ENCODE results near the gene MAML2. TPM values are rescaled to one million over a fixed set of nuclear protein-coding genes. Genes with fewer than 3 reads are reported as not detected.

The MAML2 gene
- total RNA-seq, 2 experiments from 2014 or later, result 23.9 to 37.1 TPM

GRCh38 chr11:96318399-96318798 lies 24.6 kb downstream of the MAML2 start:
- Mint-ChIP-seq H3K4me1 (peaks cover 93% of the 10 kb centered on the region), H3K4me3 (no peak overlapping the region), H3K27ac (peak overlapping the region; percentile 56), H3K9me3 (ENCODE audit: low read depth) (no peaks in the 10 kb centered on the region), H3K36me3 (ENCODE audit: low read depth) (peaks cover 59% of the 10 kb centered on the region), H3K27me3 (no peaks in the 10 kb centered on the region)
- CTCF ChIA-PET, result interaction anchor here (0.6 to 1.7 kb wide), 6 partner anchors 12 to 55 kb away, joined by 3 to 5 read pairs (median 4); no protein-coding TSS in a partner anchor
- no peak for DNase-seq
- peak; percentile 4 for ATAC-seq
- intact Hi-C loops (cut with DNase I, micrococcal nuclease), result no loop called here
- POLR2A ChIA-PET, result no interaction called here

GRCh38 chr11:96317985-96318384 lies 25.0 kb downstream of the MAML2 start:
- ChIA-PET CTCF (interaction anchor here (1.1 to 1.7 kb wide), 3 partner anchors 12 to 55 kb away, joined by 3 to 5 read pairs (median 4); no protein-coding TSS in a partner anchor), POLR2A (no interaction called here)
- Mint-ChIP-seq H3K36me3 (ENCODE audit: low read depth) (peaks cover 57% of the 10 kb centered on the region), H3K27ac (peak overlapping the region; percentile 56), H3K4me3 (no peak overlapping the region), H3K4me1 (peaks cover 94% of the 10 kb centered on the region), H3K27me3 (no peaks in the 10 kb centered on the region), H3K9me3 (ENCODE audit: low read depth) (no peaks in the 10 kb centered on the region)
- ATAC-seq (peak; percentile 71), DNase-seq (no peak)
- intact Hi-C loops (cut with DNase I, micrococcal nuclease), result no loop called here

DNA sequence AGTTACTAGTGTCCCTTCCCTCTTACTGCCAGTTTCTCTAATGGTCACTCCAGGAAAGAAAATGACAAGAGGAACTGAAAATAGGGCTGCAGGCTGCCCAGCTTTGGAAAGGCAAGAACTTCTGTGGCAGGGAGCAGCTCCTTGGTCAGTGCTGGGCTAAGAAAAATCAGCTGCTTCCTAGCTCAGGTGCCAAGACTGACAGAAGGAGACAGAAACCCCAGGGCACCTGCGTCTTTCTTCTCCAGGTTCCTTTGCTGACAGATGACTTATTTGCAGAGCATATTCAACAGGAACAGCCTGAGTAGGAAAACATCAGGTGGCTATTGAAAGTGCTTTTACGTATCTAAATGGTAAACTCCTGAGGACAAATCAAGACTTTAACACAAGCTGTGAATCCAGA lies 25.4 kb downstream of the MAML2 start:
- H3K4me3 Mint-ChIP-seq, result no peak overlapping the region
- CTCF ChIA-PET, result interaction anchor here (1.5 to 1.7 kb wide), 2 partner anchors 18 to 54 kb away, joined by 4 to 5 read pairs; no protein-coding TSS in a partner anchor

GRCh38 chr11:96316869-96317268 lies 26.1 kb downstream of the MAML2 start:
- CTCF ChIA-PET, result interaction anchor here (1.7 kb wide), 1 partner anchor 19 kb away, joined by 5 read pairs; no protein-coding TSS in a partner anchor
- intact Hi-C loops (cut with DNase I, micrococcal nuclease), result no loop called here
- H3K36me3 Mint-ChIP-seq (ENCODE audit: low read depth), result peaks cover 52% of the 10 kb centered on the region
- H3K4me1 Mint-ChIP-seq, result peaks cover 93% of the 10 kb centered on the region
- H3K27ac Mint-ChIP-seq, result peak overlapping the region; percentile 32
- POLR2A ChIA-PET, result no interaction called here
- ATAC-seq (no peak), DNase-seq (no peak)
- no peaks in the 10 kb centered on the region for H3K9me3 Mint-ChIP-seq (ENCODE audit: low read depth)
- no peak overlapping the region for H3K4me3 Mint-ChIP-seq
- no peaks in the 10 kb centered on the region for H3K27me3 Mint-ChIP-seq

More for the DNA sequence above, 25.4 kb downstream of the MAML2 start:
- peak overlapping the region; percentile 56 for H3K27ac Mint-ChIP-seq
- ATAC-seq (no peak), DNase-seq (no peak)
- no peaks in the 10 kb centered on the region for H3K9me3 Mint-ChIP-seq (ENCODE audit: low read depth)
- H3K27me3 Mint-ChIP-seq, result no peaks in the 10 kb centered on the region
- H3K36me3 Mint-ChIP-seq (ENCODE audit: low read depth), result peaks cover 54% of the 10 kb centered on the region
- POLR2A ChIA-PET, result no interaction called here
- intact Hi-C loops (cut with DNase I, micrococcal nuclease), result no loop called here
- H3K4me1 Mint-ChIP-seq, result peaks cover 94% of the 10 kb centered on the region

GRCh38 chr11:96315476-96315875 lies 27.5 kb downstream of the MAML2 start:
- Mint-ChIP-seq H3K36me3 (ENCODE audit: low read depth) (peaks cover 49% of the 10 kb centered on the region), H3K9me3 (ENCODE audit: low read depth) (no peaks in the 10 kb centered on the region), H3K27me3 (no peaks in the 10 kb centered on the region), H3K27ac (peak overlapping the region; percentile 52), H3K4me3 (no peak overlapping the region), H3K4me1 (peaks cover 92% of the 10 kb centered on the region)
- intact Hi-C loops (cut with DNase I, micrococcal nuclease), result no loop called here
- DNase-seq (no peak), ATAC-seq (no peak)
- CTCF ChIA-PET, result interaction anchor here (0.6 to 1.2 kb wide), 2 partner anchors 9 to 11 kb away, joined by 3 to 5 read pairs; no protein-coding TSS in a partner anchor
- POLR2A ChIA-PET, result no interaction called here

DNA sequence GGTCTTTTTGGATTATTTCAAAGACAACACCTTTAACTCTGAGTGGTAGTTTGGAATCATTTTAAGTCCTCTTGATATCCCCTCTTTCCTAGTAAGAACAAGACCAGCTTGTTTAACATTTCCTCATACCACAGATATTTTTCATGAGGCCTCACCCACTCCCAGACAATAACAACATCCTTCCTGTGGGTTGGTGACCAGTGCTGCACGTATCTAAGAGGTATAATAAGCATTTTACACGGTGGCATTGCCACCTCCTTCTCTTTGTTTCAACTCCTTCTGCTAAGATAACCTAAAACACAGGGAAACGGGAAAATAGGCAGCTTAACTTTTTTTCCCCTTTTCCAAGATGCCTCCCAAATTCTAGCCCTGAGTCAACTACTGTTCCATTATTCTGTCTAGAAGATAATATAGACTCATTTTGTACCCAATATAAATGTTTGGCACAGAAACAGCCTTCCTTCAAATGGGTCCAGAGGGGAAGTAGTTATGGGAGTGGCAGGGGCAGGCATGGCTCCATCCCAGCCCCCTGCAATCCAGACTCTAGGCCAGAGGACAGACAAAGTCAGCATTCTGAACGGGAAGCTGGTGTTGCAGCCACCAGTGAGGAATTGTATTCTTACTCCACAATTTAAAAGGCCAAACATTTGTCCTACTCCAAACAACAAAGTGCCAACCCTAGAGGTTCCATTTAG lies 28.5 kb downstream of the MAML2 start:
- Mint-ChIP-seq H3K36me3 (ENCODE audit: low read depth) (peaks cover 44% of the 10 kb centered on the region), H3K4me1 (peaks cover 87% of the 10 kb centered on the region), H3K4me3 (no peak overlapping the region), H3K27ac (peak overlapping the region; percentile 30), H3K27me3 (no peaks in the 10 kb centered on the region), H3K9me3 (ENCODE audit: low read depth) (no peaks in the 10 kb centered on the region)
- intact Hi-C loops (cut with DNase I, micrococcal nuclease), result no loop called here
- ChIA-PET CTCF (interaction anchor here (0.6 to 1.3 kb wide), 4 partner anchors 17 to 127 kb away, joined by 3 to 4 read pairs (median 4); partner anchors contain the start of gene MAML2), POLR2A (no interaction called here)
- ATAC-seq (no peak), DNase-seq (no peak)

- peaks cover 87% of the 10 kb centered on the region for H3K4me1 Mint-ChIP-seq
- no peak overlapping the region for H3K4me3 Mint-ChIP-seq
- no peaks in the 10 kb centered on the region for H3K9me3 Mint-ChIP-seq (ENCODE audit: low read depth)
- POLR2A ChIA-PET, result interaction anchor here (1.2 kb wide), 1 partner anchor 30 kb away, joined by 3 read pairs; the partner anchor contains the start of gene MAML2
- peaks cover 44% of the 10 kb centered on the region for H3K36me3 Mint-ChIP-seq (ENCODE audit: low read depth)
- H3K27me3 Mint-ChIP-seq, result no peaks in the 10 kb centered on the region
- ATAC-seq, result no peak
- intact Hi-C loops (cut with DNase I, micrococcal nuclease), result no loop called here
- DNase-seq, result no peak
- H3K27ac Mint-ChIP-seq, result peak overlapping the region; percentile 39
- CTCF ChIA-PET, result interaction anchor here (0.9 to 8.0 kb wide), 4 partner anchors 9 to 38 kb away, joined by 3 to 69 read pairs (median 4); partner anchors contain the start of gene MAML2
These were observed 29.8 kb downstream of the MAML2 start for GRCh38 chr11:96313163-96313562.

DNA sequence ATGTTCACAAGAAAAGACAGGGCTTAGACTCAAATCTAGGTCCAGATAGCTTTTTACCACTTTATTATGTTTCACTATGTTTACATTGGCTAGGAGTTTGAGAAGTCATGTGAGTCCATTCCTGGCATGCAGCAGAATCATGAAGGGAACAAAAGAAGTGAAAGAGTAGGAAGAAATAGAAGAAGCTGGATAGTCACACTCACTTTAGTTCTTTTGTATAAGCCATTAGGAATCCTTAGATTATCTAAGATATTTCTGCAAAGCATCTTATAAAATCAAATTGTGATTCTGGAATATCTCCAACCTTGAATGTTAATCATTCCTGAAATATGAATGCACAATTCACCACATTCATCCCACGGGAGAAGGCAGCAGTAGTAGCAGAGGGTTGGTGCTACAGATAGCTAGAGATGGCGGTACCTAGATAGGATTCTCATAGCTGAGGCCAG lies 31.9 kb downstream of the MAML2 start:
- H3K4me1 Mint-ChIP-seq, result peaks cover 87% of the 10 kb centered on the region
- DNase-seq, result no peak
- H3K9me3 Mint-ChIP-seq (ENCODE audit: low read depth), result no peaks in the 10 kb centered on the region
- H3K27me3 Mint-ChIP-seq, result no peaks in the 10 kb centered on the region
- no peak overlapping the region for H3K4me3 Mint-ChIP-seq
- intact Hi-C loops (cut with DNase I, micrococcal nuclease), result no loop called here
- H3K36me3 Mint-ChIP-seq (ENCODE audit: low read depth), result peaks cover 28% of the 10 kb centered on the region
- ATAC-seq, result no peak
- ChIA-PET CTCF (interaction anchor here (0.5 to 8.0 kb wide), 8 partner anchors 9 to 1247 kb away, joined by 3 to 69 read pairs (median 4); partner anchors contain the start of gene MAML2), POLR2A (interaction anchor here (1.4 kb wide), 1 partner anchor 29 kb away, joined by 7 read pairs; no protein-coding TSS in a partner anchor)
- no peak overlapping the region for H3K27ac Mint-ChIP-seq

- Mint-ChIP-seq H3K27ac (no peak overlapping the region), H3K4me1 (peaks cover 83% of the 10 kb centered on the region), H3K9me3 (ENCODE audit: low read depth) (no peaks in the 10 kb centered on the region), H3K27me3 (no peaks in the 10 kb centered on the region), H3K4me3 (no peak overlapping the region), H3K36me3 (ENCODE audit: low read depth) (peaks cover 21% of the 10 kb centered on the region)
- CTCF ChIA-PET, result interaction anchor here (1.1 to 8.0 kb wide), 6 partner anchors 9 to 84 kb away, joined by 3 to 69 read pairs (median 4); partner anchors contain the start of gene MAML2
- DNase-seq, result no peak
- no peak for ATAC-seq
- intact Hi-C loops (cut with DNase I, micrococcal nuclease), result no loop called here
- POLR2A ChIA-PET, result no interaction called here
These were observed 32.8 kb downstream of the MAML2 start for GRCh38 chr11:96310236-96310635.

GRCh38 chr11:96309643-96310017 lies 33.4 kb downstream of the MAML2 start:
- no peaks in the 10 kb centered on the region for H3K27me3 Mint-ChIP-seq
- H3K27ac Mint-ChIP-seq, result no peak overlapping the region
- no peak overlapping the region for H3K4me3 Mint-ChIP-seq
- CTCF ChIA-PET, result interaction anchor here (1.4 to 8.0 kb wide), 2 partner anchors 12 to 32 kb away, joined by 5 to 69 read pairs; partner anchors contain the start of gene MAML2
- H3K4me1 Mint-ChIP-seq, result peaks cover 79% of the 10 kb centered on the region
- POLR2A ChIA-PET, result no interaction called here
- H3K9me3 Mint-ChIP-seq (ENCODE audit: low read depth), result no peaks in the 10 kb centered on the region
- peaks cover 21% of the 10 kb centered on the region for H3K36me3 Mint-ChIP-seq (ENCODE audit: low read depth)
- no peak for ATAC-seq
- intact Hi-C loops (cut with DNase I, micrococcal nuclease), result no loop called here
- no peak for DNase-seq

- Mint-ChIP-seq H3K4me3 (no peak overlapping the region), H3K27ac (peak overlapping the region; percentile 42), H3K36me3 (ENCODE audit: low read depth) (peaks cover 21% of the 10 kb centered on the region), H3K4me1 (peaks cover 76% of the 10 kb centered on the region), H3K27me3 (no peaks in the 10 kb centered on the region), H3K9me3 (ENCODE audit: low read depth) (no peaks in the 10 kb centered on the region)
- intact Hi-C loops (cut with DNase I, micrococcal nuclease), result no loop called here
- POLR2A ChIA-PET, result no interaction called here
- CTCF ChIA-PET, result interaction anchor here (1.1 to 8.0 kb wide), 3 partner anchors 12 to 32 kb away, joined by 3 to 69 read pairs (median 5); partner anchors contain the start of gene MAML2
- ATAC-seq (peak; percentile 62), DNase-seq (no peak)
These were observed 33.9 kb downstream of the MAML2 start for GRCh38 chr11:96309016-96309642.

Measured in activated CD4-positive, alpha-beta T cell treated with anti-CD3 and anti-CD28 coated beads for 36 hours (primary cell).